PC-3 (cell line): ENCODE measurements around the gene CASK. TPM values are rescaled to one million over a fixed set of nuclear protein-coding genes. Genes with fewer than 3 reads are reported as not detected.

Experiments used
- ATAC-seq: fragments of 200-7000 bp; cut with Tn5 transposase; 2 replicates; pipeline ENCODE4 v1.9.1; 2020; ENCODE audit warnings: mild to moderate bottlenecking, moderate library complexity
- BruUV-seq: library from RNA; stranded (reverse); fragments of 400-500 nt; replicated peaks from 2 replicates; lab custom pipeline; 2021; lab: Mats Ljungman, UMichigan
- CTCF ChIA-PET: fragments of 300-600 bp; sonication (Branson Sonifier 250); formaldehyde crosslinking; loops from one replicate; lab custom pipeline; 2022; ENCODE audit warnings: antibody characterized with exemption; lab: Charles Lee
- POLR2A ChIA-PET: fragments of 300-600 bp; sonication (Branson Sonifier 250); formaldehyde crosslinking; loops from one replicate; lab custom pipeline; 2022; ENCODE audit warnings: antibody characterized with exemption; ENCODE audit not compliant: unreplicated experiment; lab: Charles Lee
- DNase-seq: peaks from one replicate; pipeline ENCODE4 v3.0.0-alpha.2; 2015
- H2AFZ ChIP-seq: fragments of 300-600 bp; sonication (generic); 2 replicates; pipeline ENCODE4 v1.6.0; 2016; ENCODE audit warnings: antibody characterized with exemption, low read length
- H3F3A ChIP-seq: fragments of 300-600 bp; sonication (generic); one replicate; pipeline ENCODE4 v1.6.0; 2017; ENCODE audit warnings: antibody characterized with exemption, low read length, control low read depth, mild to moderate bottlenecking; ENCODE audit not compliant: unreplicated experiment
- H3K27ac ChIP-seq: fragments of 300-600 bp; sonication (generic); 2 replicates; pipeline ENCODE4 v1.5.1; 2016; ENCODE audit warnings: mild to moderate bottlenecking, low read length
- H3K27me3 ChIP-seq: fragments of 300-600 bp; sonication (generic); 2 replicates; pipeline ENCODE4 v1.6.1; 2016; ENCODE audit warnings: low read length, mixed read lengths
- H3K36me3 ChIP-seq: fragments of 300-600 bp; sonication (generic); 2 replicates; pipeline ENCODE4 v1.6.1; 2016; ENCODE audit warnings: low read depth, mixed run types, low read length, mixed read lengths
- H3K4me1 ChIP-seq: fragments of 300-600 bp; sonication (generic); 2 replicates; pipeline ENCODE4 v1.5.1; 2016; ENCODE audit warnings: low read length; ENCODE audit not compliant: insufficient read depth
- H3K4me2 ChIP-seq: fragments of 300-600 bp; sonication (generic); 2 replicates; pipeline ENCODE4 v1.6.0; 2016; ENCODE audit warnings: low read length
- H3K4me3 ChIP-seq: fragments of 300-600 bp; sonication (generic); 2 replicates; pipeline ENCODE4 v1.5.1; 2016; ENCODE audit warnings: mild to moderate bottlenecking, low read length, mixed read lengths
- H3K79me2 ChIP-seq: fragments of 300-600 bp; sonication (generic); 2 replicates; pipeline ENCODE4 v1.6.1; 2017; ENCODE audit warnings: low read length, mixed read lengths
- H3K9ac ChIP-seq: fragments of 300-600 bp; sonication (generic); 2 replicates; pipeline ENCODE4 v1.6.0; 2016; ENCODE audit warnings: mild to moderate bottlenecking, low read length
- H3K9me2 ChIP-seq: fragments of 300-600 bp; sonication (generic); replicated peaks from 2 replicates; pipeline ENCODE4 v1.6.1; 2016; ENCODE audit warnings: mixed run types, low read length, mixed read lengths
- H3K9me3 ChIP-seq: fragments of 300-600 bp; sonication (generic); 2 replicates; pipeline ENCODE4 v1.6.1; 2016; ENCODE audit warnings: low read length, mixed read lengths
- H4K20me1 ChIP-seq: fragments of 300-600 bp; sonication (generic); 2 replicates; pipeline ENCODE4 v1.6.1; 2016; ENCODE audit warnings: low read length, mixed read lengths
- EZH2 ChIP-seq: fragments of 300-600 bp; sonication (generic); IDR thresholded peaks from one replicate; pipeline ENCODE4 v1.6.1; 2017; ENCODE audit warnings: antibody characterized with exemption, mild to moderate bottlenecking, low read length; ENCODE audit not compliant: unreplicated experiment
- EZH2phosphoT487 ChIP-seq: fragments of 300-600 bp; sonication (generic); IDR thresholded peaks from 2 replicates; pipeline ENCODE4 v1.6.1; 2018; ENCODE audit warnings: mild to moderate bottlenecking, antibody characterized with exemption, low read length, borderline replicate concordance
- intact Hi-C: fragments of 100-400 bp; cut with micrococcal nuclease; formaldehyde crosslinking; loops from 2 replicates; pipeline ENCODE4 v1.9.0; 2023
- total RNA-seq: library from RNA; depleted of rRNA; stranded (reverse); fragments of >200 nt; gene quantifications from 2 replicates; pipeline ENCODE4 v1.2.3, GENCODE V29; 2014
- TF ChIP-seq, protein P1 (sequence below): fragments of 300-600 bp; sonication (generic); conservative IDR thresholded peaks from 2 replicates; pipeline ENCODE4 v1.5.1; 2017; ENCODE audit warnings: antibody characterized with exemption, low read depth, mild to moderate bottlenecking, low read length

CASK gene
- total RNA-seq, 1 experiment from 2014 or later = 21.4 TPM

- Histone ChIP-seq H4K20me1 (no peaks in the 10 kb centered on the region), H3K9me2 (no peaks in the 10 kb centered on the region), H3K79me2 (no peaks in the 10 kb centered on the region), H3K4me3 (no peak overlapping the region), H3K9ac (no peak overlapping the region), H3K36me3 (no peaks in the 10 kb centered on the region; the same call in 1 of the 2 replicates), H3K9me3 (no peaks in the 10 kb centered on the region), H2AFZ (no peak overlapping the region), H3F3A (no peaks in the 10 kb centered on the region), H3K27me3 (no peaks in the 10 kb centered on the region), H3K4me2 (no peak overlapping the region), H3K27ac (no peak overlapping the region), H3K4me1 (no peaks in the 10 kb centered on the region)
- no peak for TF ChIP-seq EZH2phosphoT487
- TF ChIP-seq, protein P1, sequence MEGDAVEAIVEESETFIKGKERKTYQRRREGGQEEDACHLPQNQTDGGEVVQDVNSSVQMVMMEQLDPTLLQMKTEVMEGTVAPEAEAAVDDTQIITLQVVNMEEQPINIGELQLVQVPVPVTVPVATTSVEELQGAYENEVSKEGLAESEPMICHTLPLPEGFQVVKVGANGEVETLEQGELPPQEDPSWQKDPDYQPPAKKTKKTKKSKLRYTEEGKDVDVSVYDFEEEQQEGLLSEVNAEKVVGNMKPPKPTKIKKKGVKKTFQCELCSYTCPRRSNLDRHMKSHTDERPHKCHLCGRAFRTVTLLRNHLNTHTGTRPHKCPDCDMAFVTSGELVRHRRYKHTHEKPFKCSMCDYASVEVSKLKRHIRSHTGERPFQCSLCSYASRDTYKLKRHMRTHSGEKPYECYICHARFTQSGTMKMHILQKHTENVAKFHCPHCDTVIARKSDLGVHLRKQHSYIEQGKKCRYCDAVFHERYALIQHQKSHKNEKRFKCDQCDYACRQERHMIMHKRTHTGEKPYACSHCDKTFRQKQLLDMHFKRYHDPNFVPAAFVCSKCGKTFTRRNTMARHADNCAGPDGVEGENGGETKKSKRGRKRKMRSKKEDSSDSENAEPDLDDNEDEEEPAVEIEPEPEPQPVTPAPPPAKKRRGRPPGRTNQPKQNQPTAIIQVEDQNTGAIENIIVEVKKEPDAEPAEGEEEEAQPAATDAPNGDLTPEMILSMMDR = no peak
- TF ChIP-seq EZH2 = no peak
- ATAC-seq = no peak
- CTCF ChIA-PET = no interaction called here
- POLR2A ChIA-PET = no interaction called here
- DNase-seq = no peak
- intact Hi-C loops = no loop called here
- BruUV-seq = no TSS peak
These were observed 204.7 kb downstream of the CASK start for GRCh38 chrX:41718481-41719235.

- ChIA-PET CTCF (no interaction called here), POLR2A (no interaction called here)
- H2AFZ ChIP-seq = no peak overlapping the region
- H3K9ac ChIP-seq = no peak overlapping the region
- no peaks in the 10 kb centered on the region for H3K9me2 ChIP-seq
- intact Hi-C loops = no loop called here
- no peak overlapping the region for H3K4me2 ChIP-seq
- ATAC-seq (no peak), DNase-seq (no peak)
- BruUV-seq = no TSS peak
- H3K36me3 ChIP-seq = no peaks in the 10 kb centered on the region; the same call in 1 of the 2 replicates
- no peaks in the 10 kb centered on the region for H3K27me3 ChIP-seq
- no peaks in the 10 kb centered on the region for H3K9me3 ChIP-seq
- H3K27ac ChIP-seq = no peak overlapping the region
- no peak for TF ChIP-seq EZH2
- no peaks in the 10 kb centered on the region for H3F3A ChIP-seq
- H3K4me1 ChIP-seq = no peaks in the 10 kb centered on the region
- no peaks in the 10 kb centered on the region for H4K20me1 ChIP-seq
- no peak overlapping the region for H3K4me3 ChIP-seq
- no peaks in the 10 kb centered on the region for H3K79me2 ChIP-seq
These were observed 206.4 kb downstream of the CASK start for GRCh38 chrX:41716767-41717473.

- no peak overlapping the region for H3K9ac ChIP-seq
- DNase-seq (no peak), ATAC-seq (no peak)
- H3K9me3 ChIP-seq = no peaks in the 10 kb centered on the region
- intact Hi-C loops = no loop called here
- no peaks in the 10 kb centered on the region; the same call in 1 of the 2 replicates for H3K36me3 ChIP-seq
- no peaks in the 10 kb centered on the region for H3F3A ChIP-seq
- H3K4me1 ChIP-seq = no peaks in the 10 kb centered on the region
- H3K4me2 ChIP-seq = no peak overlapping the region
- no peaks in the 10 kb centered on the region for H4K20me1 ChIP-seq
- BruUV-seq = no TSS peak
- H3K27me3 ChIP-seq = no peaks in the 10 kb centered on the region
- POLR2A ChIA-PET = no interaction called here
- no peak overlapping the region for H3K4me3 ChIP-seq
- no peak overlapping the region for H3K27ac ChIP-seq
- no peaks in the 10 kb centered on the region for H3K9me2 ChIP-seq
- H2AFZ ChIP-seq = no peak overlapping the region
- CTCF ChIA-PET = no interaction called here
- no peaks in the 10 kb centered on the region for H3K79me2 ChIP-seq
- TF ChIP-seq, protein P1 = no peak
These were observed 207.1 kb downstream of the CASK start for GRCh38 chrX:41716222-41716621.
